ENCODE data around the gene GLO1.

Gene GLO1

GRCh38 chr6:38637756-38638155 lies 65.2 kb downstream of the GLO1 start:
- H3K9me3 Mint-ChIP-seq, result no peaks in the 10 kb centered on the region
- no peak for DNase-seq
- H3K4me1 Mint-ChIP-seq, result peaks cover 18% of the 10 kb centered on the region
- H3K4me3 Mint-ChIP-seq, result no peak overlapping the region
- H3K27me3 Mint-ChIP-seq (ENCODE audit: low read depth, poor library complexity), result peaks cover 9% of the 10 kb centered on the region
- no peak overlapping the region for H3K27ac Mint-ChIP-seq
- H3K36me3 Mint-ChIP-seq (ENCODE audit: low read depth), result no peaks in the 10 kb centered on the region
- TF ChIP-seq CTCF (IDR thresholded peaks at IDR 0.05), result no peak

- peaks cover 18% of the 10 kb centered on the region for H3K4me1 Mint-ChIP-seq
- DNase-seq, result no peak
- H3K36me3 Mint-ChIP-seq (ENCODE audit: low read depth), result no peaks in the 10 kb centered on the region
- peaks cover 15% of the 10 kb centered on the region for H3K27me3 Mint-ChIP-seq (ENCODE audit: low read depth, poor library complexity)
- peaks cover 5% of the 10 kb centered on the region for H3K9me3 Mint-ChIP-seq
- TF ChIP-seq CTCF (IDR thresholded peaks at IDR 0.05), result no peak
- H3K27ac Mint-ChIP-seq, result no peak overlapping the region
- no peak overlapping the region for H3K4me3 Mint-ChIP-seq
Observed at GRCh38 chr6:38636027-38636426, 66.9 kb downstream of the GLO1 start.

GRCh38 chr6:38634518-38634917 lies 68.4 kb downstream of the GLO1 start:
- no peak for TF ChIP-seq CTCF (IDR thresholded peaks at IDR 0.05)
- Mint-ChIP-seq H3K36me3 (ENCODE audit: low read depth) (no peaks in the 10 kb centered on the region), H3K4me1 (peaks cover 12% of the 10 kb centered on the region), H3K4me3 (no peak overlapping the region), H3K27me3 (ENCODE audit: low read depth, poor library complexity) (peaks cover 15% of the 10 kb centered on the region), H3K9me3 (peaks cover 5% of the 10 kb centered on the region), H3K27ac (no peak overlapping the region)
- DNase-seq, result no peak

GRCh38 chr6:38632490-38632889 lies 70.5 kb downstream of the GLO1 start:
- no peak for DNase-seq
- Mint-ChIP-seq H3K36me3 (ENCODE audit: low read depth) (no peaks in the 10 kb centered on the region), H3K9me3 (peaks cover 5% of the 10 kb centered on the region), H3K4me1 (no peaks in the 10 kb centered on the region), H3K27ac (no peak overlapping the region), H3K27me3 (ENCODE audit: low read depth, poor library complexity) (peaks cover 7% of the 10 kb centered on the region), H3K4me3 (no peak overlapping the region)
- TF ChIP-seq CTCF (IDR thresholded peaks at IDR 0.05), result no peak

GRCh38 chr6:38631186-38631783 lies 71.7 kb downstream of the GLO1 start:
- Mint-ChIP-seq H3K4me1 (no peaks in the 10 kb centered on the region), H3K9me3 (peaks cover 5% of the 10 kb centered on the region), H3K36me3 (ENCODE audit: low read depth) (no peaks in the 10 kb centered on the region), H3K27ac (no peak overlapping the region), H3K27me3 (ENCODE audit: low read depth, poor library complexity) (peaks cover 6% of the 10 kb centered on the region), H3K4me3 (no peak overlapping the region)
- no peak for TF ChIP-seq CTCF (IDR thresholded peaks at IDR 0.05)
- DNase-seq, result no peak

Measured in nephron progenitor cell (in vitro differentiated cells).